HUDEP-2 (cell line): ENCODE results near the gene SLC13A5.
"Not testable (repeated sequence)": the region's sequence is repeated elsewhere in the genome, so short reads cannot be mapped to it uniquely, and the experiment has no call there.

Source experiments
- DNase-seq, 76 experiments: peaks; one replicate each; lab custom pipeline; 2025; ENCODE audit not compliant: unreplicated experiment in 76 of 76; lab: John Stamatoyannopoulos, UW

The SLC13A5 gene

GRCh38 chr17:6666557-6666956 is 46.6 kb downstream of the SLC13A5 start:
- no peak for DNase-seq

GRCh38 chr17:6666077-6666521 is 47.1 kb downstream of the SLC13A5 start:
- peak in 61 of 76 experiments; percentile 5 to 73 (median 39) for DNase-seq

- DNase-seq = not testable (repeated sequence)
Measured at GRCh38 chr17:6663200-6663599, 50.0 kb downstream of the SLC13A5 start.

- no peak for DNase-seq
Measured at GRCh38 chr17:6661464-6661848, 51.7 kb downstream of the SLC13A5 start.

- no peak for DNase-seq
Measured at GRCh38 chr17:6660805-6661463, 52.2 kb downstream of the SLC13A5 start.

- DNase-seq = no peak
Measured at GRCh38 chr17:6660101-6660500, 53.1 kb downstream of the SLC13A5 start.

- DNase-seq = not testable (repeated sequence)
Measured at GRCh38 chr17:6658411-6658810, 54.8 kb downstream of the SLC13A5 start.

- no peak for DNase-seq
Measured at GRCh38 chr17:6657633-6658287, 55.4 kb downstream of the SLC13A5 start.

GRCh38 chr17:6656797-6657632 is 56.2 kb downstream of the SLC13A5 start:
- DNase-seq = not testable (repeated sequence)

- not testable (repeated sequence) for DNase-seq
Measured at GRCh38 chr17:6655732-6656361, 57.3 kb downstream of the SLC13A5 start.

- no peak for DNase-seq
Measured at GRCh38 chr17:6654841-6655731, 58.1 kb downstream of the SLC13A5 start.

GRCh38 chr17:6651919-6652452 is 61.2 kb downstream of the SLC13A5 start:
- peak in 28 of 76 experiments; percentile 7 to 55 (median 26) for DNase-seq

- DNase-seq = peak in 74 of 76 experiments; percentile 33 to 97 (median 89)
Measured at GRCh38 chr17:6651354-6651918, 61.7 kb downstream of the SLC13A5 start, which contains the start of the genes C17orf100 and MED31. C17orf100 (plus strand) TSS chr17:6651762; CDS start chr17:6651914, 152 bp downstream. MED31 (minus strand) TSS chr17:6651605; CDS start chr17:6651528, 77 bp downstream.

GRCh38 chr17:6648181-6648580 is 65.0 kb downstream of the SLC13A5 start:
- DNase-seq = peak in 16 of 76 experiments; percentile 11 to 36 (median 27)

- DNase-seq = no peak
Measured at GRCh38 chr17:6643451-6644125, 69.6 kb downstream of the SLC13A5 start.

- DNase-seq = no peak
Measured at GRCh38 chr17:6642592-6642991, 70.6 kb downstream of the SLC13A5 start.

- peak in 1 of 76 experiments; percentile 5 for DNase-seq
Measured at GRCh38 chr17:6641247-6641863, 71.8 kb downstream of the SLC13A5 start.
